HFF-Myc (cell line): ENCODE data around the gene HDAC4.

Source experiments
- DNase-seq: peaks from one replicate; pipeline ENCODE4 v3.0.0-alpha.2; 2011; ENCODE audit warnings: low read depth; ENCODE audit errors: extremely low read depth
- H3K4me3 ChIP-seq: replicated peaks from 2 replicates; pipeline ENCODE4 v1.5.1; 2011; ENCODE audit warnings: low read depth, mild to moderate bottlenecking, control low read depth, low read length
- CTCF ChIP-seq: IDR thresholded peaks from 2 replicates; pipeline ENCODE4 v1.5.1; 2012; ENCODE audit warnings: mild to moderate bottlenecking, low read depth, low read length, control low read depth; ENCODE audit errors: missing control alignments

HDAC4 gene

GRCh38 chr2:239405071-239405470 is 4.3 kb upstream of the HDAC4 start:
- no peak overlapping the region for H3K4me3 ChIP-seq
- no peak for TF ChIP-seq CTCF
- DNase-seq: no peak

GRCh38 chr2:239402666-239403065 is 1.8 kb upstream of the HDAC4 start:
- TF ChIP-seq CTCF: no peak
- no peak for DNase-seq
- H3K4me3 ChIP-seq: no peak overlapping the region

DNA sequence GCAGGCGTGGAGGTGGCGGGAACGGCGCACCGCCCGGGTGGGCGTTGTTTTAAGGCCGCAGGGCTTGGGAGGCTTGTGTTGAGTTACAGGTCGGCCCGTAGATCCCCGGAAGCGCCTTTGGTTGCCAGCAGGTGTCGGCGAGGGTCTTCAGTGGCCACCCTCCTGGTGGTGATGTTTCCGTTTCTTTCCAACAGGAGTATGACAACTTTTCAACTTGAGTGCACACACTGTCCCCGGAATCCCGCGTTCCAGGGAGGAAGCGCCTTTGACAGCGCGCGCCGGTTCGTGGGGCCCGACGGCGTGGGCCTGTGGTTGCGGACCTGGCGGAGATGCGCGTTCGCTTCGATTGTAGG is 1.0 kb upstream of the HDAC4 start:
- peak; percentile 21 for DNase-seq
- TF ChIP-seq CTCF: no peak
- peak overlapping the region; percentile 62 for H3K4me3 ChIP-seq

GRCh38 chr2:239401067-239401880 is 454 bp upstream of the HDAC4 start:
- TF ChIP-seq CTCF: no peak
- DNase-seq: peak; percentile 92
- peak overlapping the region; percentile 62 for H3K4me3 ChIP-seq

- DNase-seq: no peak
- no peak for TF ChIP-seq CTCF
- peak overlapping the region; percentile 56 for H3K4me3 ChIP-seq
Observed at GRCh38 chr2:239399921-239400595, 762 bp downstream of the HDAC4 start.

DNA sequence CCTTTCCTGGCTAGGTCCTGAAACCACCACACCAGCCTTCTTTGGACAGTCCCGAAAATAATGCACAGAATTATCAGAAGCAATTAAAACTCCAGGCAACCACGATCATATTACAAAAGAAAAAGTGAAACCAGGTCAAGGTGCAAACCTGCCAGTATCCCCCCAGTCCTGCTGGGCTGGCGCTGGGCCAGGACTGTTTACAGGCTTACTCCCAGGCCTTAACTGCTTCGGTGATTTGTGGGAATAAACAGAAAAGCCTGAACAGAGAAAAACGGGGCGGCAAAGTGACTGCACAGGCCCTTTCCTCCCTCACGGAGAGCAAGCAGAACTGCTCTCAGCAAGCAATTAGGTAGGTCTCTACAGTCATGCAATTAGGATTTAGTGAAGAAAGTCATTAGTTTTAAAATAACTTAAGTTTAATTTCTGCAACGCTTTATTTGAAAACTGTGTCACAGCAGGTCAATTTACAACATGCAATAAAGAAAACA is 1.3 kb downstream of the HDAC4 start:
- no peak for DNase-seq
- TF ChIP-seq CTCF: no peak

More for the DNA sequence above, 1.3 kb downstream of the HDAC4 start:
- H3K4me3 ChIP-seq: peak overlapping the region; percentile 56
